HG03196 (cell line): ENCODE measurements around the gene RSRP1.

Experiments used
- ATAC-seq: cut with Tn5 transposase; IDR thresholded peaks from one replicate; pipeline ENCODE4 v1.9.1; 2021; ENCODE audit not compliant: unreplicated experiment

Gene RSRP1

DNA sequence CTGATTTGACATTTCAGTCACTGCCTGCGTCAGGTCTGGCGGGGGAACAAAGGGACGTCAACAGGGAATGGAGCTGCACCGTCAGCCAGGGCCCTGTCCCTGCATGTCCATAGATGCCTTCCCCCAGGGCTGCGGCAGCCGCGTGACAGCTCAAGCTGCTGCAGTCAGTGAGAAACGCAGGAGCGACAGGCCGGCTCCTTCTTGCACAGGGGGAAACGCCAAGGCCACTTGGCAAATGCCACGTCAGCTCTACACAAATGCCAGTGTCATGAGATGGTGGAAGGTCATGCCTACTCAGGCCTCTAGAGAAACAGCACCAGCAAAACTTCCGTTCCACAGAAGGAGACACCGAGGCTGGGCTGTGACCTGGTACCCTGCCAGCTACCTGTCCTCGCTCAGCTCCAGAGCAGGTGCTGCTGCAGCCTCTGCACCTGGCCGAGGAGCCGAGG, 52.7 kb downstream of the RSRP1 start:
- ATAC-seq = no peak

DNA sequence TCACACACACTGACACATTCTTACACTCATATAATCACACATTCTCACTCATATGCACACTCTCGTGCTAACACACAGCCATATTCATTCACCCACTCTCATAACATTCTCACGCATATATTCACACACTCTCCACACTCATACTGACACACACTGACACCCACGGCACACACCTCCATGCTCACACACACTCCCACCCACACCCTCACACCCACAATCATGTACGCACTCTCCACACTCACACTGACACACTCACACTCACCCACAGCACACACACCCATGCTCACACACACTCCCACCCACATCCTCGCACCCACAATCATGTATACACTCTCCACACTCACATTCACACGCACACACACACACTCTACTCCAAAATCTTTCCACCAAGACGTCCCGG, 53.2 kb downstream of the RSRP1 start:
- no peak for ATAC-seq

DNA sequence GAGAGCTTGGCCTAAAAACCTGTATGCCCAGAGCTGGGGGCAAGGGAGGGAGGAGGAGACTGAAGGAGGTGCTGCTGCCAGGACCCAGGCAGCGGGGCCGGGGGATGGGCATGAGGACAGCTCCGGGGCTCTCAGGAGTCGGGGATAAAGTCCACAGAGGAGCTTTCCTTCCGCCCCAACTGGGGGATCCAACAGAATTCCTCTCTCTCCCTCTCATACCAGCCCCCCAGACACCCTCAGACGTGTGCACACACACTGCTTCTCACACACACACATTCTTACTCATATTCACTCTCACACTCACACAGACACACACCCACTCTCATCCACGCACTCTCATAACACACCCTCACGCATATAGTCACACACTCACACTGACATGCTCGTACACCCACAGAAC, 54.0 kb downstream of the RSRP1 start:
- ATAC-seq = no peak
